HL-60/S4 treated with phorbol 12-myristate 13-acetate at 8.2 ng/mL for 4 days and 3 days (cell line): ENCODE data around the gene SLC34A3.
"Not testable (repeated sequence)": the region's sequence is repeated elsewhere in the genome, so short reads cannot be mapped to it uniquely, and the experiment has no call there.

Experiments used
- in situ Hi-C: fragments of 300-500 bp; cut with MboI; formaldehyde crosslinking; loops from 2 replicates; pipeline ENCODE4 v1.15.0; 2022; ENCODE audit warnings: low sequenced_read_pairs

The SLC34A3 gene

DNA sequence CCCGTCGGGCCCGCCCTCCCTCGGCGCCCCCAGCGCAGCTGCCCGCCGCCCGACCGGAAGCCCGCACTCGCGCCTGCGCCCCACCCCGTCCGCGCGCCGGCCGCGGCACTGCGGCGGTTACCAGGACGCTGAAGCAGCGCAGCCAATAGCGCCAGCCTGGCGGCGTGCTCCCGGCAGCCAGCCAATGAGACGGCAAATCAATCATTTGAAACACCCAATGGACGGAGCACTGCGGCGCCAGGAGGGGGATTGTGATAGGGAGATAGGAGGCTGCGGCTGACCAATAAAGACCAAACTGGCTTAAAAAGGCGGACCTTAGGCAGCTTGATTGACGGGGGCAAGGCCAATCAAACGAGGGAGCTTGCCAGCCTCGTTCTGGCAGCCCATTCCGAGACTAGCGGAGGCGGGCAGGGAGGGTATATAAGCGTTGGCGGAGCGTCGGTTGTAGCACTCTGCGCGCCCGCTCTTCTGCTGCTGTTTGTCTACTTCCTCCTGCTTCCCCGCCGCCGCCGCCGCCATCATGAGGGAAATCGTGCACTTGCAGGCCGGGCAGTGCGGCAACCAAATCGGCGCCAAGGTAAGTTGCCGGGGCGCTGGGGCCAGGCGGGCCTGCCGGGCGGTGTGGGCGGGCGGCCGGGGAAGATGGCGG, 10.3 kb downstream of the SLC34A3 start, which contains the start of gene TUBB4B:
Gene TUBB4B, plus strand, starts transcription at position 447 of the 649 bp plus-strand sequence. Its CDS starts 74 bp downstream, at position 521.
- in situ Hi-C loops = no loop called here

- in situ Hi-C loops = no loop called here
Measured at GRCh38 chr9:137241490-137242268, 11.0 kb downstream of the SLC34A3 start.

DNA sequence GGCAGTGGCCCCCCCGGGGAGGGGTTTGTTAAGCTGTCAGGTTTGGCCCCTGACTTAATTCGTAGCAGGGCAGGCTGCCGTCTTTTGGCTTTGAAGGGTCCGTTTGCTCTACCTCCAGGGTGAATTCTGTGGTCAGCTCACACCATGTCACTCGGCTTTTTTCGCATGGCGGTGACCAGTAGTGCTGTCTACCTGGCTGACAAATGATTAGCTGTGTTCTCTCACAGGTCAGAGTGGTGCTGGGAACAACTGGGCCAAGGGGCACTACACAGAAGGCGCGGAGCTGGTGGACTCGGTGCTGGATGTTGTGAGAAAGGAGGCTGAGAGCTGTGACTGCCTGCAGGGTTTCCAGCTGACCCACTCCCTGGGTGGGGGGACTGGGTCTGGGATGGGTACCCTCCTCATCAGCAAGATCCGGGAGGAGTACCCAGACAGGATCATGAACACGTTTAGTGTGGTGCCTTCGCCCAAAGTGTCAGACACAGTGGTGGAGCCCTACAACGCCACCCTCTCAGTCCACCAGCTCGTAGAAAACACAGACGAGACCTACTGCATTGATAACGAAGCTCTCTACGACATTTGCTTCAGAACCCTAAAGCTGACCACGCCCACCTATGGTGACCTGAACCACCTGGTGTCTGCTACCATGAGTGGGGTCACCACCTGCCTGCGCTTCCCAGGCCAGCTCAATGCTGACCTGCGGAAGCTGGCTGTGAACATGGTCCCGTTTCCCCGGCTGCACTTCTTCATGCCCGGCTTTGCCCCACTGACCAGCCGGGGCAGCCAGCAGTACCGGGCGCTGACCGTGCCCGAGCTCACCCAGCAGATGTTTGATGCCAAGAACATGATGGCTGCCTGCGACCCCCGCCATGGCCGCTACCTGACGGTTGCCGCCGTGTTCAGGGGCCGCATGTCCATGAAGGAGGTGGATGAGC, 11.8 kb downstream of the SLC34A3 start:
- in situ Hi-C loops = no loop called here

DNA sequence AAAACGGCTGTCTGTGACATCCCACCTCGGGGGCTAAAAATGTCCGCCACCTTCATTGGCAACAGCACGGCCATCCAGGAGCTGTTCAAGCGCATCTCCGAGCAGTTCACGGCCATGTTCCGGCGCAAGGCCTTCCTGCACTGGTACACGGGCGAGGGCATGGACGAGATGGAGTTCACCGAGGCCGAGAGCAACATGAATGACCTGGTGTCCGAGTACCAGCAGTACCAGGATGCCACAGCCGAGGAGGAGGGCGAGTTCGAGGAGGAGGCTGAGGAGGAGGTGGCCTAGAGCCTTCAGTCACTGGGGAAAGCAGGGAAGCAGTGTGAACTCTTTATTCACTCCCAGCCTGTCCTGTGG, 12.5 kb downstream of the SLC34A3 start:
- in situ Hi-C loops = not testable (repeated sequence)

GRCh38 chr9:137243626-137244485, 13.2 kb downstream of the SLC34A3 start:
- in situ Hi-C loops = no loop called here

DNA sequence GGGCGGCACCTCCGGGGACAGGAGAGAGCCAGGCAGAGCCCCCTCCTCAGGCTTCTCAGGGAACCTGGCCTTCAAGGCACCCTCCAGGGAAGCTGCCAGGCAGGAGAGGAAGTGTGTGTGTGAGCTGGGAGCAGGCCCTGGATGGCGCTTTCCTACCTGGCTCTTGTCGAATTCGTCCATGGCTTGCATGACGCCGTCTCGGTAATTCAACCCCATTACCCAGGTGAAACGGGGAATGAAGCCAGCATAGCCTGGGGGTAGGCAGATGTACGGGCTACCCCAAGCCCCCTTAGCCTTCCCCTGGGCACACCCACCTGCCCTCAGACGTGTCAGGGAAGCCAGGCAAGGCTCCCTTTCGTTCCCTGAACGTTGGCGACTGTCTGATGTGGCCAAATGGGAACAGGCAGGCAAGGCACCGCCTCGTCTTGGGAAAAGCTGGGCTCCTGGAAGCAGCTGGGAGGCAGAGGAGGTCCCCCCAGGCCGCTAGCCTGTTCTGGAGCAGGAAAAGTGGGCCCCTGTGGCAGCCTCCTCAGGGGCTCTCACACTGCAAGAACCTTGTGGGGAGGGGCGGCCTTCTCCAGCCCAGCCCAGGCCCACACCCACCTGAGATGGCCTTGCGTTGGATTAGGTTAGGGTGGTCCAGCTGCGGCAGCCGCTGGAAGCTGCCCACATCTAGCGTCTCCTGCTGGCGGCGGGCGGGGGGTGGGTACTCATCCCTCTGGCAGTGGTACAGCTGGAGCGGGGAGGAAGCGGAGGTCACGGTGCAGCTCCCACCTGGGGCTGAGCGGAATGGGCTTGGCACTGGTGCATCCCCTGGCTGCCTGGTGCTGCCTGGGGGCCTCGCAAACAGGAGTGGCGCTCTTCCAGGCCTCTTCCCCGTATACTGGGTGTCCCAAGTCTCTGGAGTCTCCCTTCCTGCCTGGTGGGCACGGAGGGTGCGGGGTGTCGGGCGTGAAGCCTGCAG, 14.1 kb downstream of the SLC34A3 start:
- in situ Hi-C loops = no loop called here

GRCh38 chr9:137245450-137246421, 15.0 kb downstream of the SLC34A3 start:
- in situ Hi-C loops = no loop called here

- in situ Hi-C loops = no loop called here
Measured at GRCh38 chr9:137247135-137247915, 16.6 kb downstream of the SLC34A3 start.

GRCh38 chr9:137247916-137248175, 17.1 kb downstream of the SLC34A3 start:
- in situ Hi-C loops = no loop called here

GRCh38 chr9:137250329-137251193, 19.9 kb downstream of the SLC34A3 start:
- in situ Hi-C loops = no loop called here

DNA sequence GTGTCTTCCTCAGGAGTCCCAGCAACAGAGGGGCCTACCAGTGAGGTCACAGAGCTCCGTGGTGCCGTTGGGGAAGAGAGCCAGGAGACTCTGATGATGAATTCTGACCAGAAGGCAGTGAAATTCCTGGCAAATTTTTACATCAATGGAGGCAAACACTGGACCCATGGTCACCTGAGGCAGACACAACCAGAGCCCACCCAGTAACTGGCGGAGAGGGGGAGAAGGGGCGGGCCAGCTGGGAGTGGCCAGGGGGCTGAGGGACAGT, 20.4 kb downstream of the SLC34A3 start, which contains the start of gene STPG3:
Gene STPG3, plus strand, starts transcription at position 93 of the 268 bp plus-strand sequence. Its CDS starts 1 bp downstream, at position 94.
- in situ Hi-C loops = no loop called here

DNA sequence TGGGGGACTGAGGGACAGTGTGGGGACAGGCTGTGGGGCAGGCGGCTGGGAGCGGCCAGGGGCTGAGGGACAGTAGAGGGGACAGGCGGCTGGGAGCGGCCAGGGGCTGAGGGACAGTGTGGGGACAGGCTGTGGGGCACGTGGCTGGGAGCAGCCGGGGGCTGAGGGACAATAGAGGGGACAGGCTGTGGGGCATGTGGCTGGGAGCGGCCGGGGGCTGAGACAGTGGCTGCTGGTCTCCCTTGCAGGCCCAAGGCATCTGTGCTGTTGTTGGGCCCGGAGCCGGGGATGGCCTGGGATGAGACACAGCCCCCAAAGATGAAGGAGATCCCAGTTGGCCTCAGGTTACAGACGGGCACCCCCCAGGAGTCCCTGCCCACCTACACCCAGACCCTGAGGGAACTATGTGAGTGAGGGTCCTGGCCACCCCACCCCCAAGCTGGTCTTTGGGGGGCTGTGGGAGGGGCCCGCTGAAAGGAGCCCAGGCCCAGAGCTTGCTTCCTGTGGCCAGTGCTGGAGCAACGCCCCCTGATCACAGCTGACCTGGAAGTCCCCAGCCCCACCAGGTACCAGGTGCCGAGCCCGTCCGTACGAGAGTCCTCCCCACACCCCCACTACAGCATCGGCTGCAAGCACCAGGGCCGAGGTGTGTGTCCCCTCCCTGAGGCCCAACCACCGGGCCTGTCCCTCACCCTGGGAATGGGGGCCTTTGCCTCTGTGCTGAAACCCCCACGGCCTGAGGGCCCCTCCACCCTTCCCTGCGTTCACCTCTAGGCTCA, 21.0 kb downstream of the SLC34A3 start:
- in situ Hi-C loops = no loop called here

- in situ Hi-C loops = no loop called here
Measured at GRCh38 chr9:137252555-137253506, 22.1 kb downstream of the SLC34A3 start.

GRCh38 chr9:137253717-137254623, 23.3 kb downstream of the SLC34A3 start:
- in situ Hi-C loops = no loop called here
